CD4-positive, alpha-beta T cell treated with Interleukin-15 for 1 hour (primary cell): ENCODE results near the gene GATD1.

Experiments
- DNase-seq: peaks from one replicate; pipeline ENCODE4 v3.0.0-alpha.2; 2020

Gene GATD1

DNA sequence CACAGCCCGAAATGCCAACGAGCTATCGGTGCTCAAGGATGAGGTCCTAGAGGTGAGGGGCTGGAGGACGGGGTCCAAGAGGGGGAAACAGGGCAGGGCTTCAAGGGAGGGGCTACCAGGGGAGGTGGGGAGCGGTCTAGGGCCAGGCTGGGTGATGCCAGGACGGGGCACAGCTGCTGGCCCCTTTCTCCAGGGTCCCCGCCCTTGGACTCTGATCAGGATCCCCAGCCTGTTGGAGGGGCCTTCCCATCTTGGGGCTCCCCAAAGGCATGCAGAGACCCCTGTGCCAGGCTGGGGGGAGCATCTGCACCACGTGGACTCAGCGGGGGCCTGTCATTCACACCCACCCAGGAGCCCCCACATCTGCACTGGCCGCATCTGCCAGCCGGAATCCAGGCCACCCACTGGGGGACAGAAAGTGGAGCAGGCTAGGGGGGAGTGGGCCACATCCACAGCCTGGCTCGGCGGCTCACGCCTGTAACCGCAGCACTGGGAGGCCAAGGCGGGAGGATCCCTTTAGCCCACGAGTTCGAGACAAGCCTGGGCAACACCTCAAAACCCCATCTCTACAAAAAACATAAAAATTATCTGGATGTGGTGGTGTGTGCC, 52.4 kb downstream of the GATD1 start:
- DNase-seq = no peak

DNA sequence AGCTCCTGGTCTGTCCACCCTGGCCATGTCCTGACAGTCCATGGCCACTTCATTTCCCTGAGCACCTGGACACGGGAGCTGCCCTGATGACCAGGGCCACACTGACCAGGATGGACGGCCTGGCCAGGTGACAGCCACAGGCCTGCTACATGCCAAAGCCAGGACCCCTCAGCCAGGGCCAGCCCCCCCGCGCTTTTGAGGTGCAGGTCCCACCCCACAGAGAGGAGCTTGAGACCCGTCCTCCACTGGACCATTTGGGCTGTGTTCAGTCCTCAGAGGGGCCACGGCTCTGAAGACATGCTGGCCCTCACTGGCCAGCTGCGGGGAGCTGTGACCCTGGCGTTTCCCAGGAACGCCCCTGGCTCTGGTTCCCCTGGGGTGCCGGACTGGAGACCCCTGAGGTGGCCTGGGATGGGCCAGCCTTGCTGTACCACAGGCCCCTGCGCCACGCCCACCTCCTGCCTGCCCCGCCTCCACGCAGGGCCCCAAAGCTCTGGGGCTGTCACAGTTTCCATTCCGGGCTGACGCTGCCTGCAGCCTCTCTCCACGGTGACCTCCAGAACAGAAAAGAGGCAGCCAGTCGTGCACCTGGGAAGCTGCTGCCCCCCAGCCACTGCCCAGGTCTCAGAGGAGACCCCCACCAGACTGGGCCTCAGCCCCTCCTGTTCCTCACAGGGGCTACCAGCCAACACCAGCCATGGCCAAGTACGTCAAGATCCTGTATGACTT, 53.1 kb downstream of the GATD1 start:
- no peak for DNase-seq

DNA sequence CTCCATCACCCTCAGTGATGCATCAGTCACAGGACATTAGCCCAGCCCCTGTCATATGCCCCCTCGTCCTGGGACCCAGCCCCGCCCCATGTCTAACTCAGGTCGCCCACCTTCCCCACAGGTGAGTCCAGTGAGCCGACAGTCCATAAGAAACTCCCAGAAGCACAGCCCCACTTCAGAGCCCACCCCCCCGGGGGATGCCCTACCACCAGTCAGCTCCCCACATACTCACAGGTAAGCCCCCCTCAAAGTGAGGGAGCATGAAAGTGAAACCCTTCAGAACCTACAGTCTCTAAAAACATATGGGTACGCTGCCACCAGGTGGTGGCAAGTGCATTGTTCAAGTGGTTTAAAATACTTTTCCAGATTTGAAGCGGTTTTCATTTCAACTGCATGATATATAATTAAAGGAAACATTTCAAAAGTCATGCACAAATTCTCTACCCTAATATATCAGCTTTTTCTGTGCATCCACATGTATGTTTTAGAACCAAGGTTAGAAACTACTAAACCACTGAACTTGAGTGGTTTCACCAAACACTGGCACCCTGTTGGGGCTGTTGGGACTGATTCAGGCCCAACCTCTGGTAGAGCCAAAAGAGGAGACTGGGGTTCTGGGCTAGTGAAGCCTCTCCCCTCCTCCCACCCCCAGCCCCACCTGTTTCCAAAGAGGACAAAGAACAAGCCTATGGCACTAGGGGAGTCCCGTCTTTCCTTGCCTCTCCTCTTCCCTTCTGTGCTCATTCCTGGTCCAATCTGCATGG, 54.0 kb downstream of the GATD1 start:
- DNase-seq = peak; percentile 66

DNA sequence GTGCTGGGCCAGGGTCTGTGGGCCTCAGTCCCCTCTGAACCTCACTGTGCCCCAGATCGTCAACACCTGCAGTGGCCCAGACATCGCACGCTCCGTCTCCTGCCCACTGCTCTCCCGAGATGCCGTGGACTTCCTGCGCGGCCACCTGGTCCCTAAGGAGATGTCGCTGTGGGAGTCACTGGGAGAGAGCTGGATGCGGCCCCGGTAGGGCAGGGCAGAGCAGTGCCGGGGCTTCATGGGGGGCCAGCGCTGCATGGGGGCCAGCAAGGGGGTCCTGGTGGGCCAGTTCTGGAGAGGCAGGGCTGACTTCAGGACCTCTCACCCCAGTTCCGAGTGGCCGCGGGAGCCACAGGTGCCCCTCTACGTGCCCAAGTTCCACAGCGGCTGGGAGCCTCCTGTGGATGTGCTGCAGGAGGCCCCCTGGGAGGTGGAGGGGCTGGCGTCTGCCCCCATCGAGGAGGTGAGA, 54.9 kb downstream of the GATD1 start:
- DNase-seq = no peak

DNA sequence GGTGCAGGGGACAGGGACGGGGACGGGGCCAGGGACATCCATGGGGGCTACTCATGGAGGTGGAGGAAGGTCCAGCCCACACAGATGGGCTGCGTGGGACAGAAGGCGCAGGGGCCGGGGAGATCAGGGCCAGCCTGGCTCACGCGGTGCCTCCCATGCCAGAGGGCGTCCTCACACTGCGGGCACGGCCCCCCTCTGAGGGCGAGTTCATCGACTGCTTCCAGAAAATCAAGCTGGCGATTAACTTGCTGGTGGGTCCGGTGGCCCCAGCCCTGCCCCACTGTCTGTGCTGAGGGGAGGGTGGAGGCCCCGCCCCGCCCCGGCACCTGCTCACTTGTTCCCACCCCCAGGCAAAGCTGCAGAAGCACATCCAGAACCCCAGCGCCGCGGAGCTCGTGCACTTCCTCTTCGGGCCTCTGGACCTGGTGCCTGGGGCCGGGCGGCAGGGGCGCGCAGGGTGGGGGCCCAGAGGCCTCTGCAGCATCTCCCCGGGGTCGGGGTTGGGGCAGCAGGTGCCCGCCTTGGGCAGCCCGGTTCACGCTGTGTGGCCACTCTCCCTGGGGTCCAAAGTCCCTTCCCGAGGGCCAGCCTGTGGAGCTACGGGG, 55.4 kb downstream of the GATD1 start:
- DNase-seq = peak; percentile 74

DNA sequence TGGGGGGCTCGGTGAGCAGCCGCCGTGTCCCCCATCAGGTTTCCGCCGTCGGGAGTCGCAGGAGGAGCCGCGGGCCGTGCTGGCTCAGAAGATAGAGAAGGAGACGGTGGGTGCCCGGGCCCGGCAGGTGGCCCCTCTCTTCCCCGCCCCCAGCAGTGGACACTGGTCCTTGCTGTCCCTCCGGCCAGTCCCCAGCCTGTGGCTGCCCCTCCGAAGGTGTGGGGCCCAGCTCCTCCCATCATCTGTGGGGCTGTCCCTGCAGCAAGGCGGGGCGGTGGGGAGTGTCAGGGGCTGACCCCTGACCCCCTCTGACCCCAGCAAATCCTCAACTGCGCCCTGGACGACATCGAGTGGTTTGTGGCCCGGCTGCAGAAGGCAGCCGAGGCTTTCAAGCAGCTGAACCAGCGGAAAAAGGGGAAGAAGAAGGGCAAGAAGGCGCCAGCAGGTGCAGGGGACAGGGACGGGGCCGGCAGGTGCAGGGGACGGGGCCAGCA, 56.0 kb downstream of the GATD1 start:
- DNase-seq = no peak

DNA sequence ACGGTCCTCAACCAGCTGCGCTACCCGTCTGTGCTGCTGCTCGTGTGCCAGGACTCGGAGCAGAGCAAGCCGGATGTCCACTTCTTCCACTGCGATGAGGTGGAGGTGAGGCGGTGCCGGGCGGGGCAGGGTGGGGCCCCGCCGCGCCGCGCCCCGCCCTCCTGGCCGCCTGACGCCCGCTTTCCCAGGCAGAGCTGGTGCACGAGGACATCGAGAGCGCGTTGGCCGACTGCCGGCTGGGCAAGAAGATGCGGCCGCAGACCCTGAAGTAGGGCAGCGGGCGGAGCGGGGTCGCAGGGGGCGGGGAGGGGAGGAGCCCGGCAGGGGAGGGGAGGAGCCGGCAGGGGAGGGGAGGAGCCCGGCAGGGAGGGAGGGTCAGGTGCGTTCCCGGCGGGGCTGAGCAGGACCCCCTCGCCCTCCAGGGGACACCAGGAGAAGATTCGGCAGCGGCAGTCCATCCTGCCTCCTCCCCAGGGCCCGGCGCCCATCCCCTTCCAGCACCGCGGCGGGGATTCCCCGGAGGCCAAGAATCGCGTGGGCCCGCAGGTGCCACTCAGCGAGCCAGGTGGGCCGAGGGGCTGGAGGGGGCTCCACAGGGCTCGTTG, 56.5 kb downstream of the GATD1 start:
- DNase-seq = no peak

DNA sequence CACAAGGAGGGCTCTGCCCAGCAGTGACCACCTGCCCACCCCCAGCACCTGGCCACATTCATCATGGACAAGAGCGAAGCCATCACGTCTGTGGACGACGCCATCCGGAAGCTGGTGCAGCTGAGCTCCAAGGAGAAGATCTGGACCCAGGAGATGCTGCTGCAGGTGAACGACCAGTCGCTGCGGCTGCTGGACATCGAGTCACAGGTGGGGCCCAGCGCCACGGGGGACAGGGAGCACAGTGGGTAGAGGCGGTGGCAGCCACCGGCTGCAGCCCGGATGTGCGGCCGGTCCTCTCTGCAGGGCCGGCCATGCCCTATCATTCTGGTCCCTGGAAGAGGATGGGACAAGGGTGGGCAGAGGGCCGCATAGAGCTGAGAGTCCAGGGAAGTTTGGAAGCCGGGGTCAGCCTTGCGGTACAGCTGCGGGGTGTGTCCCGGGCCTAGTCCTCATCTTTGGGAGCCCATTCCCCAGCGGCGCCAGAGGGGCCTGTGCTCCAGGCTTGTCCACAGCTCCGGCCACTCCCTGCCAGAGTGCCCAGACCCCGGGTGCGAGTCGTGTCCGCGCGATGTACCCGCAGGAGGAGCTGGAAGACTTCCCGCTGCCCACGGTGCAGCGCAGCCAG, 57.2 kb downstream of the GATD1 start:
- no peak for DNase-seq

DNA sequence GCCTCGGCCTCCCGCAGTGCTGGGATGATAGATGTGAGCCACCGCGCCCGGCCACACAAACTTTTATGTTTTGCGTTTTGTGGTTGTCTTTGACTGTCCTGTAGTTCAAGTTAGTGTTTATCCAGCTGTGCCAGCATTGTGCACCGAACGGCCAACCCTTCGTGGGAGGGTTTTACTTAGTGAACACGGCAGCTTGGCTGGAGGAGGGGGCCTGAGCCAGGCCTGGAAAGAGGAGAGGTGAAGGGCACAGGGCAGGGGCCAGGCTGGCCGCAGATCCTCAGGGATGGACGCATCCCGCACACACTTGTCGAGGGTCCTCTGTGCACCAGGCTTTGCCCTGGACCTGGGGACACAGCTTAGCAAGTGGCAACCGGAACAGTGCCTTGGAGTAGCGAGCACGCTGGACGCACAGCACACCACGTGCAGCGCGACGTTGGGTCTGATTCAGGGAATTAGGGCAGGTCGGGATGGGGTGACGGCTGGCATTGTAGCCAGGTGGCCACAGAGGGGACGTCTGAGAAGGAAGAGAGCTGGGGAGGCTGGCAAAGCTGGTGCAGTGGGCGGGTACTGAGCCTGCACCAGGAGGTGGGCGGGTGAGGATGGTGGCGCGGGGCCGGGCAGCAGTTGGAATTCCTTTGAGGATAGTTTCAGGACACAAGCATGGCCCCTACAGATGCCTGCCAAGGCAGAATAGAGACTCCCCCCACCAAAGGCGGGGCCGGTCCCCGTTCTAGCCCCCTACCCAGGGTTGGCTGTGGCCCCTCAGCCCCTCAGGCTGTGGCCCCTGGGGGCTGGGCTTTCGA, 57.9 kb downstream of the GATD1 start:
- DNase-seq = no peak
